Calu3 (cell line): Measurements from ENCODE around the gene NT5M. TPM values are rescaled to one million over a fixed set of nuclear protein-coding genes. Genes with fewer than 3 reads are reported as not detected.

Experiments used
- BruUV-seq: library from RNA; stranded (reverse); fragments of 400-500 nt; replicated peaks from 2 replicates; lab custom pipeline; 2021; lab: Mats Ljungman, UMichigan
- CTCF ChIA-PET: fragments of 300-600 bp; sonication (Branson Sonifier 250); formaldehyde crosslinking; loops from one replicate; lab custom pipeline; 2022; ENCODE audit warnings: antibody characterized with exemption; lab: Charles Lee
- DNase-seq: peaks from one replicate; pipeline ENCODE4 v3.0.0; 2022
- H3K27ac Mint-ChIP-seq: one replicate; pipeline ENCODE4 v1.8.0; 2022; ENCODE audit warnings: mixed read lengths; ENCODE audit not compliant: unreplicated experiment
- H3K27me3 Mint-ChIP-seq: one replicate; pipeline ENCODE4 v1.8.0; 2022; ENCODE audit warnings: mixed read lengths; ENCODE audit not compliant: unreplicated experiment
- H3K36me3 Mint-ChIP-seq: one replicate; pipeline ENCODE4 v1.8.0; 2022; ENCODE audit warnings: mild to moderate bottlenecking, moderate library complexity, mixed read lengths; ENCODE audit not compliant: insufficient read depth, unreplicated experiment
- H3K4me1 Mint-ChIP-seq: one replicate; pipeline ENCODE4 v1.8.0; 2022; ENCODE audit warnings: mild to moderate bottlenecking, low read depth, mixed read lengths; ENCODE audit not compliant: unreplicated experiment
- H3K4me3 Mint-ChIP-seq: one replicate; pipeline ENCODE4 v1.8.0; 2022; ENCODE audit warnings: mild to moderate bottlenecking, low read depth, moderate library complexity, mixed read lengths; ENCODE audit not compliant: unreplicated experiment
- H3K9me3 Mint-ChIP-seq: one replicate; pipeline ENCODE4 v1.8.0; 2022; ENCODE audit warnings: low read depth, mixed read lengths; ENCODE audit not compliant: unreplicated experiment
- CTCF ChIP-seq: fragments of 200-600 bp; IDR thresholded peaks from one replicate; pipeline ENCODE4 v1.8.0; 2022; ENCODE audit warnings: antibody characterized with exemption; ENCODE audit not compliant: unreplicated experiment
- intact Hi-C: fragments of 100-400 bp; cut with micrococcal nuclease; formaldehyde crosslinking; loops from one replicate; pipeline ENCODE4 v1.10.0; 2022; ENCODE audit not compliant: unreplicated experiment
- total RNA-seq: library from RNA; stranded (reverse); gene quantifications from 2 replicates; pipeline ENCODE4 v1.2.3, GENCODE V29; 2022

Gene NT5M
- total RNA-seq, 1 experiment from 2014 or later: 1.0 TPM

GRCh38 chr17:17313350-17313991 lies 10.3 kb downstream of the NT5M start:
- H3K27me3 Mint-ChIP-seq: no peaks in the 10 kb centered on the region
- CTCF ChIA-PET: interaction anchor here (0.6 to 1.3 kb wide), 2 partner anchors 25 to 316 kb away, joined by 4 to 5 read pairs; no protein-coding TSS in a partner anchor
- no TSS peak for BruUV-seq
- H3K36me3 Mint-ChIP-seq: no peaks in the 10 kb centered on the region
- intact Hi-C loops: loop anchor here (5.0 kb wide), 1 partner anchor 316 kb away; no protein-coding TSS in a partner anchor
- no peaks in the 10 kb centered on the region for H3K4me1 Mint-ChIP-seq
- H3K9me3 Mint-ChIP-seq: no peaks in the 10 kb centered on the region
- TF ChIP-seq CTCF: no peak
- no peak overlapping the region for H3K27ac Mint-ChIP-seq
- peak; percentile 72 for DNase-seq
- no peak overlapping the region for H3K4me3 Mint-ChIP-seq

- CTCF ChIA-PET: no interaction called here
- Mint-ChIP-seq H3K27ac (no peak overlapping the region), H3K27me3 (no peaks in the 10 kb centered on the region), H3K4me3 (no peak overlapping the region), H3K36me3 (no peaks in the 10 kb centered on the region), H3K9me3 (no peaks in the 10 kb centered on the region), H3K4me1 (no peaks in the 10 kb centered on the region)
- intact Hi-C loops: loop anchor here (5.0 kb wide), 1 partner anchor 317 kb away; no protein-coding TSS in a partner anchor
- no TSS peak for BruUV-seq
- no peak for TF ChIP-seq CTCF
- no peak for DNase-seq
Observed at GRCh38 chr17:17314501-17315071, 11.4 kb downstream of the NT5M start.

- intact Hi-C loops: no loop called here
- no TSS peak for BruUV-seq
- CTCF ChIA-PET: no interaction called here
- H3K27me3 Mint-ChIP-seq: no peaks in the 10 kb centered on the region
- no peaks in the 10 kb centered on the region for H3K9me3 Mint-ChIP-seq
- DNase-seq: no peak
- no peak for TF ChIP-seq CTCF
- no peak overlapping the region for H3K27ac Mint-ChIP-seq
- no peaks in the 10 kb centered on the region for H3K4me1 Mint-ChIP-seq
- H3K4me3 Mint-ChIP-seq: no peak overlapping the region
- no peaks in the 10 kb centered on the region for H3K36me3 Mint-ChIP-seq
Observed at GRCh38 chr17:17315142-17315821, 12.1 kb downstream of the NT5M start.

- CTCF ChIA-PET: no interaction called here
- Mint-ChIP-seq H3K4me1 (no peaks in the 10 kb centered on the region), H3K4me3 (no peak overlapping the region), H3K36me3 (no peaks in the 10 kb centered on the region), H3K27me3 (no peaks in the 10 kb centered on the region), H3K9me3 (no peaks in the 10 kb centered on the region), H3K27ac (no peak overlapping the region)
- BruUV-seq: no TSS peak
- intact Hi-C loops: no loop called here
- DNase-seq: no peak
- TF ChIP-seq CTCF: no peak
Observed at GRCh38 chr17:17320188-17320910, 17.2 kb downstream of the NT5M start.
